ENCODE results near the gene DTNB. TPM values are rescaled to one million over a fixed set of nuclear protein-coding genes. Genes with fewer than 3 reads are reported as not detected.

Gene DTNB
- total RNA-seq, 1 donor from 2014 or later, result 14.3 TPM

GRCh38 chr2:25334482-25334881 lies 338.9 kb downstream of the DTNB start:
- DNase-seq (ENCODE audit: low spot score), result no peak
- ATAC-seq, result no peak

- no peak for ATAC-seq
- no peak for DNase-seq (ENCODE audit: low spot score)
These were observed 339.4 kb downstream of the DTNB start for GRCh38 chr2:25333981-25334380.

- ATAC-seq (no peak), DNase-seq (ENCODE audit: low spot score) (no peak)
These were observed 340.8 kb downstream of the DTNB start for GRCh38 chr2:25332571-25332970.

- DNase-seq (ENCODE audit: low spot score), result no peak
These were observed 341.6 kb downstream of the DTNB start for GRCh38 chr2:25331686-25332365.

GRCh38 chr2:25330937-25331336 lies 342.4 kb downstream of the DTNB start:
- DNase-seq (ENCODE audit: low spot score) (no peak), ATAC-seq (no peak)

More at GRCh38 chr2:25331686-25332365, 341.6 kb downstream of the DTNB start:
- no peak for ATAC-seq

GRCh38 chr2:25330273-25330672 lies 343.1 kb downstream of the DTNB start:
- no peak for DNase-seq (ENCODE audit: low spot score)

GRCh38 chr2:25328152-25329085 lies 345.0 kb downstream of the DTNB start:
- ATAC-seq (no peak), DNase-seq (ENCODE audit: low spot score) (no peak)

More at GRCh38 chr2:25330273-25330672, 343.1 kb downstream of the DTNB start:
- ATAC-seq, result no peak

Other genes starting within 250 kb of the DTNB start
- 11.0 TPM for gene ASXL2, start 204.9 kb upstream of the DTNB start, total RNA-seq

All from left lobe of liver (tissue), 2 donors.